CD8-positive, alpha-beta memory T cell (primary cell): ENCODE data around the gene HIGD1B. TPM values are rescaled to one million over a fixed set of nuclear protein-coding genes. Genes with fewer than 3 reads are reported as not detected.

ENCODE experiments used
- CTCF ChIA-PET: fragments of 350-600 bp; sonication (Branson Sonifier 250); formaldehyde crosslinking; loops from one replicate; lab custom pipeline; 2021; ENCODE audit warnings: antibody characterized with exemption; lab: Charles Lee
- POLR2A ChIA-PET: fragments of 350-600 bp; sonication (Branson Sonifier 250); formaldehyde crosslinking; loops from one replicate; lab custom pipeline; 2021; ENCODE audit warnings: antibody characterized with exemption; lab: Charles Lee
- DNase-seq, 5 donors: peaks; one replicate each; pipeline versions ENCODE4 v3.0.0 to v3.0.0-alpha.2; 2020 to 2022; ENCODE audit warnings: mixed read lengths in 1 of 5
- H3K27ac ChIP-seq: one replicate; pipeline ENCODE4 v1.7.0; 2013; ENCODE audit warnings: low read depth, mild to moderate bottlenecking, low read length, moderate library complexity
- H3K27me3 ChIP-seq: 2 replicates; pipeline ENCODE4 v1.7.0; 2013; ENCODE audit warnings: low read length, mild to moderate bottlenecking; ENCODE audit not compliant: insufficient read depth, poor library complexity, severe bottlenecking
- H3K36me3 ChIP-seq: 2 replicates; pipeline ENCODE4 v1.7.0; 2013; ENCODE audit warnings: mild to moderate bottlenecking, low read length, moderate library complexity; ENCODE audit not compliant: insufficient read depth
- H3K4me1 ChIP-seq: 2 replicates; pipeline ENCODE4 v1.7.0; 2013; ENCODE audit warnings: mild to moderate bottlenecking, low read length, moderate library complexity; ENCODE audit not compliant: insufficient read depth
- H3K4me3 ChIP-seq: 2 replicates; pipeline ENCODE4 v1.7.0; 2013; ENCODE audit warnings: mild to moderate bottlenecking, low read length
- H3K9me3 ChIP-seq: 2 replicates; pipeline ENCODE4 v1.7.0; 2013; ENCODE audit warnings: mild to moderate bottlenecking, low read length
- H3K27ac Mint-ChIP-seq, 8 donors: one replicate each; pipeline ENCODE4 v1.8.0; 2020 to 2021; ENCODE audit warnings: mixed read lengths in 8 of 8, mild to moderate bottlenecking in 6 of 8, inconsistent platforms in 3 of 8, moderate library complexity in 3 of 8
- H3K27me3 Mint-ChIP-seq, 2 donors: one replicate each; pipeline ENCODE4 v1.8.0; 2020 to 2021; ENCODE audit warnings: mixed read lengths in 2 of 2, mild to moderate bottlenecking in 1 of 2, moderate library complexity in 1 of 2
- H3K36me3 Mint-ChIP-seq, 3 donors: one replicate each; pipeline ENCODE4 v1.8.0; 2020 to 2021; ENCODE audit warnings: mixed read lengths in 3 of 3, inconsistent platforms in 1 of 3, mild to moderate bottlenecking in 1 of 3
- H3K4me1 Mint-ChIP-seq, 3 donors: one replicate each; pipeline ENCODE4 v1.8.0; 2020 to 2021; ENCODE audit warnings: mixed read lengths in 3 of 3, inconsistent platforms in 1 of 3, mild to moderate bottlenecking in 1 of 3
- H3K4me3 Mint-ChIP-seq, 7 donors: one replicate each; pipeline ENCODE4 v1.8.0; 2020 to 2021; ENCODE audit warnings: mixed read lengths in 7 of 7, mild to moderate bottlenecking in 6 of 7, moderate library complexity in 4 of 7, inconsistent platforms in 2 of 7
- H3K9me3 Mint-ChIP-seq, 5 donors: one replicate each; pipeline ENCODE4 v1.8.0; 2020 to 2022; ENCODE audit warnings: mixed read lengths in 5 of 5, mild to moderate bottlenecking in 3 of 5, moderate library complexity in 2 of 5, inconsistent platforms in 1 of 5
- polyA plus RNA-seq: library from polyadenylated mRNA; unstranded; fragments of 300-500 nt; fragmentation: Illumina TruSeq; gene quantifications from one replicate; pipeline ENCODE4 v1.2.3, GENCODE V29; 2021
- total RNA-seq, 2 experiments: library from RNA; stranded (reverse); gene quantifications; one replicate each; pipeline ENCODE4 v1.2.3, GENCODE V29; 2021

HIGD1B gene
- total and polyA plus RNA-seq, 3 experiments from 2014 or later = 0.56 TPM; not detected in 2

DNA sequence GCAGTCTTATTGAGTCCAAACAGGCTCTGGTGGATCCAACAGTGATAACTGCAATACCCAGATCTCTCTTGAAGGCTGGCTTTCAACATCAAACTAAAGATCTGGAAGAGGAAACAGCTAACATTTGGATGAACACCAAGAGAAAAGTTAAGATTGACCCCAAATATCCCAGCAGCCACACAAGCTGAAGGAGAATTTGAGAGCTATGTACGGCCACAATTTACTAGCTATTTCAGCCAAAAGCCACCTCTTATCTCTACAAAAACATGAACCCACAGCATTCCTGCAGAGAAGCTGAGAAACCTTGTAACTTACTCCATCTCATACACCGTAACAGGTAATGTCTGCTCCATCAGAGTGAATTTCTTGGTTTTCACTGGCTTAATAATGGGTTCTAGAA, 37.3 kb downstream of the HIGD1B start:
- H3K4me1 Mint-ChIP-seq = peaks cover 0 to 10% (median 0%) of the 10 kb centered on the region in 3 donors

DNA sequence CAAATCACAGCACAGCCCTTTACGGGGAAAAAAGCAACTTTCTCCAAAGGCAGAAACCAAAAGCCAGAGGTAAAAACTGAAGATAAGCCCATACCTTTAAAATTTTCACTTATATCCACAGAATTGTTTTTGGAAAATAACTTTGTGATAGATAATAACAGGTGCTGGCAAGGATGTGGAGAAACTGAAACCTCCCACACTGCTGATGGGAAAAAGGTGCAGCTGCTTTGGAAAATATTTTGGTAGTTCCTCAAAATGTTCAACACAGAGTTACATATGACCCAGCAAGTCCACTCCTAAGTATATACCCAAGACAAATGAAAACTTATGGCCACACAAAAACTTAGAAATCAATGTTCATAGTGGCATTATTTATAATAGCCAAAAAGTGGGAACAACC, 39.3 kb downstream of the HIGD1B start:
- CTCF ChIA-PET = no interaction called here
- H3K27me3 Mint-ChIP-seq = no peaks in the 10 kb centered on the region
- Histone ChIP-seq H3K27me3 (no peaks in the 10 kb centered on the region), H3K4me1 (peaks cover 31% of the 10 kb centered on the region), H3K9me3 (no peaks in the 10 kb centered on the region), H3K27ac (no peak overlapping the region), H3K36me3 (peaks cover 46% of the 10 kb centered on the region), H3K4me3 (no peak overlapping the region)
- peaks cover 11 to 53% (median 28%) of the 10 kb centered on the region in 3 donors for H3K36me3 Mint-ChIP-seq
- no peak for DNase-seq
- peak overlapping the region in 1 of 8 donors; percentile 28 for H3K27ac Mint-ChIP-seq
- H3K4me3 Mint-ChIP-seq = no peak overlapping the region
- POLR2A ChIA-PET = no interaction called here
- no peaks in the 10 kb centered on the region for H3K9me3 Mint-ChIP-seq
- peaks cover 10 to 19% (median 14%) of the 10 kb centered on the region in 3 donors for H3K4me1 Mint-ChIP-seq

More for the DNA sequence above, 37.3 kb downstream of the HIGD1B start:
- H3K9me3 ChIP-seq = no peaks in the 10 kb centered on the region
- no peak overlapping the region for H3K4me3 ChIP-seq
- ChIA-PET CTCF (interaction anchor here (2.9 kb wide), 1 partner anchor 20 kb away, joined by 9 read pairs; no protein-coding TSS in a partner anchor), POLR2A (interaction anchor here (0.5 kb wide), 1 partner anchor 904 kb away, joined by 4 read pairs; no protein-coding TSS in a partner anchor)
- no peak overlapping the region for H3K4me3 Mint-ChIP-seq
- peaks cover 31% of the 10 kb centered on the region for H3K4me1 ChIP-seq
- no peak overlapping the region for H3K27ac Mint-ChIP-seq
- no peak overlapping the region for H3K27ac ChIP-seq
- no peaks in the 10 kb centered on the region for H3K27me3 ChIP-seq
- no peaks in the 10 kb centered on the region for H3K27me3 Mint-ChIP-seq
- no peak for DNase-seq
- H3K36me3 ChIP-seq = peaks cover 64% of the 10 kb centered on the region
- peaks cover 15 to 62% (median 24%) of the 10 kb centered on the region in 3 donors for H3K36me3 Mint-ChIP-seq
- no peaks in the 10 kb centered on the region for H3K9me3 Mint-ChIP-seq

DNA sequence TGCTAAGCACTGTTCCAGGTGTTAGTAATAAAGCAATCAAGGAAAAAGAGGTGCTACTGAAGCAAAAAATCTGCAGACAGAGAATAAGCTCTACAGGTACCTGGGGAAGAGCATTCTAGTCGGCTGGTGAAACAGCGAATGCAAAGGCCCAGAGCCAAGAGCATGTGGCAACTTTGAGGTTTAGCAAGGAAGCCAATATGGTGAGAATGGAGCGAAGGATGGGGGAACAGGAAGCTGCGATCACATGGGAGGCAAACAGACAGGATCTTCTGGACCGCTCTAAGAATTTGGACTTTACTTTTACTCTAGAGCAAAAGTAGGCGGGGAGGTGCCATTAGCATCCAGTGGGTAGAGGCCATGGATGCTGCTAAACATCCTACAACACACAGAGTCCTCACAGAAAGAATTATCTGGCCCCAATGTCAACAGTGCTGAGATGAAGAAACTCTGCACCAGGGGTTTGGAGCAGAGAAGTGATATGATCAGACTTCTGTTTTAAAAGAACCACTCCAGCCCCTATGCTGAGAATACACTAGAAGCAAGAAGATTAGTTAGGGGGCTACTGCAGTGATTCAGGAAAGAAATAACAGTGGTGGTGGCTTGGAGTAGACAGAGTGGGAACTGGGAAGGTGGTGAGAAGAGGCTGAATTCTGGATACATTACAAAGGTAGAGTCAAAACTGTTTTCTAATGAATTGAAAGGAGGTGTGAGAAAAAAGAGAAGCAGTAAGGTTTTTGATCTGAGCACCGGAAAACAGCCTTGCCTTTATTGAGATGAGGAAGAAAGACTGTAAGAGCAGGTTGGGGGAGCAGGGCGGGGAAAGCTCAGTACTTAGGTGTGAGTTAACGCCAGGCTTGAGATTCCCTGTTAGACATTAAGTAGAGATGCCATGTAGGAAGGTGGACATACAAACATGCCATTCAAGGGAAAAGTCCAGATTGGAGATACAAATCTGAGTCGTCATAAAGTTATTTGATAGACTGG, 40.6 kb downstream of the HIGD1B start:
- no peak overlapping the region for H3K27ac Mint-ChIP-seq
- Histone ChIP-seq H3K27me3 (no peaks in the 10 kb centered on the region), H3K4me3 (no peak overlapping the region), H3K36me3 (peaks cover 33% of the 10 kb centered on the region), H3K4me1 (peaks cover 31% of the 10 kb centered on the region), H3K27ac (no peak overlapping the region), H3K9me3 (no peaks in the 10 kb centered on the region)
- DNase-seq = peak in 2 of 5 donors; percentile 15 to 18
- peaks cover 3 to 49% (median 20%) of the 10 kb centered on the region in 3 donors for H3K36me3 Mint-ChIP-seq
- no peaks in the 10 kb centered on the region for H3K27me3 Mint-ChIP-seq
- ChIA-PET CTCF (no interaction called here), POLR2A (no interaction called here)
- no peaks in the 10 kb centered on the region for H3K9me3 Mint-ChIP-seq
- H3K4me3 Mint-ChIP-seq = no peak overlapping the region
- peaks cover 11 to 19% (median 17%) of the 10 kb centered on the region in 3 donors for H3K4me1 Mint-ChIP-seq

DNA sequence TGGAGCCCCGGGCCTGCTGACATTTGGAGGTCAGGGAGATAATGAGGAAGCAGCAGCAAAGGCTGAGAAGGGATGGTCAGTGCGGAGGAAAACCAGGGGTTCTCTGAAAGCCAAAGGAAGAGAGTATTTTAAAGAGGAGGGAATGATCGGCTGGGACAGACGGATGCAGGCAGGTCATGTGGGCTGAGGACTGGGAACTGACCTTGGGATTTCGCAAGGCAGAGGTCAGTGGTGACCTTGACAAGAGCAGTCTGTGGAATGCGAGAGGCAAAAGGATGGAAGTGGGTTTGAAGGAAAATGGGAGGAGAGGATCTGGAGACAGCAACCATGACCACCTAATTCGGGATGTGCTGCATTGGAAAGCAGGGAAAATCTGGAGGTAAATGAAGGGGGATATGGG, 41.3 kb downstream of the HIGD1B start:
- ChIA-PET POLR2A (no interaction called here), CTCF (no interaction called here)
- Mint-ChIP-seq H3K27me3 (no peaks in the 10 kb centered on the region), H3K27ac (no peak overlapping the region), H3K36me3 (peaks cover 0 to 49% (median 15%) of the 10 kb centered on the region in 3 donors), H3K9me3 (no peaks in the 10 kb centered on the region), H3K4me3 (no peak overlapping the region), H3K4me1 (peaks cover 11 to 21% (median 17%) of the 10 kb centered on the region in 3 donors)
- Histone ChIP-seq H3K4me1 (peaks cover 31% of the 10 kb centered on the region), H3K9me3 (no peaks in the 10 kb centered on the region), H3K27me3 (no peaks in the 10 kb centered on the region), H3K27ac (no peak overlapping the region), H3K4me3 (no peak overlapping the region), H3K36me3 (peaks cover 28% of the 10 kb centered on the region)
- DNase-seq = no peak

DNA sequence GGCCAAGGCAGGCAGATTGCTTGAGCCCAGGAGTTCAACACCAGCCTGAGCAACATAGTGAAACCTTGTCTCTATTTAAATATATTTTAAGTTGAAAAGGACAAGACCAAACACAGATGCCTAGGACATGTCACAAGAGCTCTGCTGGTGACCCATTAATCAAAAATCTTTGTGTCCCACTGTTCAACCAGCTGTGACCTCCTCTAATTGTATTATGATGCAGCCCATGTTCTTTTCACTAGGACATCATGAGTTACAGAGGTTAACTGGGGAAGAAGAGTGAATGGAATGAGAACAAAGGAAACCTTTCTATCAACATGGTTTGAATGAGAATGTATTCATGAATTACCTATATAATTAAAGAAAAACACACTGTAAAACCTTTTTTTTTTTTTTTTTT, 44.6 kb downstream of the HIGD1B start:
- H3K27ac ChIP-seq = no peak overlapping the region
- POLR2A ChIA-PET = no interaction called here
- Mint-ChIP-seq H3K27me3 (no peaks in the 10 kb centered on the region), H3K9me3 (no peaks in the 10 kb centered on the region), H3K4me3 (no peak overlapping the region), H3K36me3 (peaks cover 3 to 44% (median 7%) of the 10 kb centered on the region in 3 donors), H3K4me1 (peaks cover 18 to 38% (median 26%) of the 10 kb centered on the region in 3 donors), H3K27ac (peak overlapping the region in 1 of 8 donors; percentile 23)
- H3K36me3 ChIP-seq = peaks cover 4% of the 10 kb centered on the region
- no peaks in the 10 kb centered on the region for H3K9me3 ChIP-seq
- H3K27me3 ChIP-seq = no peaks in the 10 kb centered on the region
- no peak for DNase-seq
- CTCF ChIA-PET = no interaction called here
- peaks cover 25% of the 10 kb centered on the region for H3K4me1 ChIP-seq
- H3K4me3 ChIP-seq = no peak overlapping the region

DNA sequence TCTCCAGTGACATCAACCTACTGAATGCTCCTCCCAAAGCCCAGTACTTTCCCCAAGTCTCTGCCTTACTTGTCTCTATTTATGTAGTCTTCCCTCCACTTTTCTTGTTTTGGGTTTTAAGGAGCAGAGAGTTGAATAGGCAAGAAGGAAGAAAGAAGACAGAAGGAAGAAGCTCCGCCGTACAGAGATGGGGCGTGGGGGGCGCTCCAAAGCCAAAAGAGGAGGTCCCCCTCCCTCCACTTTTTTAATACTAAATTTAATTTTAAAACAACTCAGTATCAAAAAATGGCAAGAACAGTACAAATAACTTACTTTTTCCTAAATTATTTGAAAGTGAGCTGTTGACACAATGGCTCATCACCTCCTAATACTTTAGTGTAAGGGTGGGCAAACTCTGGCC, 47.0 kb downstream of the HIGD1B start:
- Mint-ChIP-seq H3K36me3 (peaks cover 3 to 53% (median 8%) of the 10 kb centered on the region in 3 donors), H3K9me3 (no peaks in the 10 kb centered on the region), H3K27me3 (peaks cover 0 to 4% of the 10 kb centered on the region in 2 donors), H3K4me3 (no peak overlapping the region), H3K4me1 (peaks cover 28 to 52% (median 41%) of the 10 kb centered on the region in 3 donors), H3K27ac (no peak overlapping the region)
- no peak overlapping the region for H3K27ac ChIP-seq
- peaks cover 4% of the 10 kb centered on the region for H3K36me3 ChIP-seq
- no peak for DNase-seq
- H3K9me3 ChIP-seq = no peaks in the 10 kb centered on the region
- H3K4me1 ChIP-seq = peaks cover 16% of the 10 kb centered on the region
- ChIA-PET CTCF (interaction anchor here (0.7 kb wide), 1 partner anchor 163 kb away, joined by 6 read pairs; no protein-coding TSS in a partner anchor), POLR2A (no interaction called here)
- no peak overlapping the region for H3K4me3 ChIP-seq
- no peaks in the 10 kb centered on the region for H3K27me3 ChIP-seq

DNA sequence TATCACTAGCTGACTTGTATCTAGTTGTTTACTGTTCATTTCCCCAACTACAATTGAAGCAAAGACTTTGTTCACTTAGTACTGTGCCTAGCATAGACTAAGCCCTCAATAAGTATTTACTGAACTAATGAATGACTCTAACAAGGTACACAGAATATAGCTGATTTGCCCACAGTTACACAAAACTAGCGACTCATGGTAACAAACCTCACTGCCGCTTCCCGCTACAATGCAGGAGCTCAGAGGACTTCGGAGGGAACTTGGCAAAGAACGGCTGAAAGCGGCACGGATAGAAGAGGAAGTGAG, 51.0 kb downstream of the HIGD1B start:
- Histone ChIP-seq H3K36me3 (peaks cover 4% of the 10 kb centered on the region), H3K27me3 (no peaks in the 10 kb centered on the region), H3K4me1 (peaks cover 21% of the 10 kb centered on the region), H3K9me3 (no peaks in the 10 kb centered on the region), H3K4me3 (peak overlapping the region; percentile 95), H3K27ac (peak overlapping the region; percentile 99)
- DNase-seq = no peak
- peaks cover 3 to 33% (median 5%) of the 10 kb centered on the region in 3 donors for H3K36me3 Mint-ChIP-seq
- POLR2A ChIA-PET = interaction anchor here (1.1 to 1.7 kb wide), 4 partner anchors 19 to 1415 kb away, joined by 3 to 7 read pairs (median 4); partner anchors contain the start of genes DHX8 and HEXIM1
- peak overlapping the region; percentile 88 to 99 (median 96) for H3K4me3 Mint-ChIP-seq
- peak overlapping the region; percentile 99 to 100 (median 100) for H3K27ac Mint-ChIP-seq
- H3K4me1 Mint-ChIP-seq = peaks cover 25 to 40% (median 35%) of the 10 kb centered on the region in 3 donors
- H3K9me3 Mint-ChIP-seq = no peaks in the 10 kb centered on the region
- CTCF ChIA-PET = interaction anchor here (1.0 to 2.0 kb wide), 4 partner anchors 12 to 123 kb away, joined by 3 to 6 read pairs (median 4); no protein-coding TSS in a partner anchor
- peaks cover 0 to 4% of the 10 kb centered on the region in 2 donors for H3K27me3 Mint-ChIP-seq
